Keratinocyte (primary cell): ENCODE data around the gene TM9SF1. TPM values are rescaled to one million over a fixed set of nuclear protein-coding genes. Genes with fewer than 3 reads are reported as not detected.

Experiments
- DNase-seq: peaks from one replicate; pipeline ENCODE4 v3.0.0-alpha.2; 2011; ENCODE audit warnings: low read depth, missing footprints, low spot score
- FAIRE-seq: peaks from 2 replicates; lab custom pipeline; 2011; peaks lifted over from hg19 to GRCh38; lab: Jason Lieb, UNC
- H2AFZ ChIP-seq: 2 replicates; pipeline ENCODE4 v1.6.0; 2012; ENCODE audit warnings: low read length, control low read depth, inconsistent platforms; ENCODE audit not compliant: control insufficient read depth
- H3K27ac ChIP-seq: 2 replicates; pipeline ENCODE4 v1.5.1; 2011; ENCODE audit warnings: low read length; ENCODE audit not compliant: control insufficient read depth, insufficient read depth
- H3K27me3 ChIP-seq: 3 replicates; pipeline ENCODE4 v1.6.0; 2011; ENCODE audit warnings: low read length; ENCODE audit not compliant: control insufficient read depth, insufficient read depth; ENCODE audit errors: extremely low read depth
- H3K36me3 ChIP-seq, 2 experiments: 2 replicates in 1 of 2; 3 replicates in 1 of 2; pipeline ENCODE4 v1.5.1; 2011; ENCODE audit warnings: low read length in 2 of 2, mild to moderate bottlenecking in 1 of 2; ENCODE audit not compliant: control insufficient read depth in 2 of 2, insufficient read depth in 2 of 2; ENCODE audit errors: extremely low read depth in 1 of 2
- H3K4me1 ChIP-seq: 3 replicates; pipeline ENCODE4 v1.5.1; 2011; ENCODE audit warnings: low read length; ENCODE audit not compliant: control insufficient read depth, insufficient read depth; ENCODE audit errors: extremely low read depth
- H3K4me2 ChIP-seq: 3 replicates; pipeline ENCODE4 v1.6.0; 2011; ENCODE audit warnings: low read depth, low read length; ENCODE audit not compliant: control insufficient read depth, insufficient read depth; ENCODE audit errors: extremely low read depth
- H3K4me3 ChIP-seq, 3 experiments: fragments of 200-600 bp in 1 of 3; sonication (generic) in 1 of 3; 2 replicates in 2 of 3; 3 replicates in 1 of 3; pipeline ENCODE4 v1.5.1; 2011 to 2016; ENCODE audit warnings: low read length in 3 of 3, mild to moderate bottlenecking in 3 of 3, control low read depth in 2 of 3, inconsistent platforms in 1 of 3, low read depth in 1 of 3, mixed read lengths in 1 of 3, mixed run types in 1 of 3, moderate library complexity in 1 of 3; ENCODE audit not compliant: control insufficient read depth in 2 of 3, insufficient read depth in 2 of 3; ENCODE audit errors: extremely low read depth in 1 of 3
- H3K79me2 ChIP-seq: 2 replicates; pipeline ENCODE4 v1.6.0; 2012; ENCODE audit warnings: low read length; ENCODE audit not compliant: control insufficient read depth, insufficient read depth
- H3K9ac ChIP-seq: 3 replicates; pipeline ENCODE4 v1.6.0; 2011; ENCODE audit warnings: low read length; ENCODE audit not compliant: control insufficient read depth, insufficient read depth; ENCODE audit errors: extremely low read depth
- H3K9me1 ChIP-seq: 3 replicates; pipeline ENCODE4 v1.6.0; 2011; ENCODE audit warnings: low read length; ENCODE audit not compliant: control insufficient read depth, insufficient read depth; ENCODE audit errors: extremely low read depth
- H3K9me3 ChIP-seq: 2 replicates; pipeline ENCODE4 v1.5.1; 2012; ENCODE audit warnings: low read depth, low read length; ENCODE audit not compliant: control insufficient read depth
- H4K20me1 ChIP-seq: 3 replicates; pipeline ENCODE4 v1.6.0; 2011; ENCODE audit warnings: low read length; ENCODE audit not compliant: control insufficient read depth, insufficient read depth; ENCODE audit errors: extremely low read depth
- EZH2 ChIP-seq: IDR thresholded peaks from one replicate; pipeline ENCODE4 v1.6.1; 2012; ENCODE audit warnings: inconsistent platforms, mild to moderate bottlenecking, low read length, moderate library complexity
- dilution Hi-C: fragments of 300-500 bp; cut with MboI; formaldehyde crosslinking; loops from one replicate; pipeline ENCODE4 v1.7.0; 2020; ENCODE audit warnings: low sequenced_read_pairs; ENCODE audit not compliant: extremely low pct_ligation_motif_present
- polyA plus RNA-seq, 5 experiments: library from polyadenylated mRNA; depleted of rRNA in 3 of 5; stranded (reverse) in 3 of 5; stranded (forward) in 1 of 5; unstranded in 1 of 5; fragments of >200 nt; gene quantifications; 1 replicate in 1 of 5; 2 replicates in 3 of 5; 3 replicates in 1 of 5; pipeline versions ENCODE4 v1.2.1 to v1.2.3, GENCODE V29; 2011 to 2012; ENCODE audit warnings: missing spikeins in 2 of 5, low read depth in 1 of 5, low replicate concordance in 1 of 5
- TF ChIP-seq, protein P1 (sequence below), 3 experiments: IDR thresholded peaks in 1 of 3; conservative IDR thresholded peaks in 1 of 3; optimal IDR thresholded peaks in 1 of 3; 2 replicates in 2 of 3; 3 replicates in 1 of 3; pipeline versions ENCODE3 to v1.5.1; 2011; ENCODE audit warnings: low read length in 3 of 3, mild to moderate bottlenecking in 3 of 3, moderate library complexity in 2 of 3, control low read depth in 1 of 3, inconsistent platforms in 1 of 3; ENCODE audit not compliant: insufficient read depth in 2 of 3; ENCODE audit errors: extremely low read depth in 1 of 3

TM9SF1 gene
- polyA plus RNA-seq, 1 donor (not counting 4 experiments of a cell fraction or from before 2014, with no cell fraction given): 19.2 TPM

DNA sequence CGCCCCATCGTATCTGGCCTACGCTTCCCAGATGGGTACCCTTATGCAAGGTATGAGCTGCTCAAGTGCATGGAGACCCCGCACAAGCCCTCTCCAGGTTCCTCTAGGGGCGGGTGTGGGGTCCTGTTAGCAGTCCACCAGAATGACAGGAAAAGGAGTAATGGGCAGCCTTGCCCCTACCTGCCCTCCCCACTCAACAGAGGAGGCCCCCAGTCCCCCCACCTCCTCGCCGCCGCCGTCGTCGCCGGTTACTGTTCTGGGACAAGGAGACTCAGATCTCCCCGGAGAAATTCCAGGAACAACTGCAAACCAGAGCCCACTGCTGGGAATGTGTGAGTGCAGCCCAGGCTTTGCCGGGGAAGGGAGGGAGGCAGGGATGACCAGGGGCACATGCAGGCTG lies 17.4 kb downstream of the TM9SF1 start:
- H4K20me1 ChIP-seq: peaks cover 8% of the 10 kb centered on the region
- no peaks in the 10 kb centered on the region for H3K4me1 ChIP-seq
- H3K9me3 ChIP-seq: no peaks in the 10 kb centered on the region
- H3K27me3 ChIP-seq: no peaks in the 10 kb centered on the region
- FAIRE-seq (no peak), DNase-seq (no peak)
- no peak overlapping the region for H2AFZ ChIP-seq
- no peak overlapping the region for H3K27ac ChIP-seq
- no peak overlapping the region for H3K4me3 ChIP-seq
- H3K9me1 ChIP-seq: no peaks in the 10 kb centered on the region
- H3K79me2 ChIP-seq: no peaks in the 10 kb centered on the region
- TF ChIP-seq EZH2: no peak
- TF ChIP-seq, protein P1, sequence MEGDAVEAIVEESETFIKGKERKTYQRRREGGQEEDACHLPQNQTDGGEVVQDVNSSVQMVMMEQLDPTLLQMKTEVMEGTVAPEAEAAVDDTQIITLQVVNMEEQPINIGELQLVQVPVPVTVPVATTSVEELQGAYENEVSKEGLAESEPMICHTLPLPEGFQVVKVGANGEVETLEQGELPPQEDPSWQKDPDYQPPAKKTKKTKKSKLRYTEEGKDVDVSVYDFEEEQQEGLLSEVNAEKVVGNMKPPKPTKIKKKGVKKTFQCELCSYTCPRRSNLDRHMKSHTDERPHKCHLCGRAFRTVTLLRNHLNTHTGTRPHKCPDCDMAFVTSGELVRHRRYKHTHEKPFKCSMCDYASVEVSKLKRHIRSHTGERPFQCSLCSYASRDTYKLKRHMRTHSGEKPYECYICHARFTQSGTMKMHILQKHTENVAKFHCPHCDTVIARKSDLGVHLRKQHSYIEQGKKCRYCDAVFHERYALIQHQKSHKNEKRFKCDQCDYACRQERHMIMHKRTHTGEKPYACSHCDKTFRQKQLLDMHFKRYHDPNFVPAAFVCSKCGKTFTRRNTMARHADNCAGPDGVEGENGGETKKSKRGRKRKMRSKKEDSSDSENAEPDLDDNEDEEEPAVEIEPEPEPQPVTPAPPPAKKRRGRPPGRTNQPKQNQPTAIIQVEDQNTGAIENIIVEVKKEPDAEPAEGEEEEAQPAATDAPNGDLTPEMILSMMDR (optimal IDR thresholded peaks at IDR 0.05 in 1 of 3, IDR thresholded peaks at IDR 0.05 in 1 of 3, conservative IDR thresholded peaks at IDR 0.05 in 1 of 3; ENCODE audit: extremely low read depth in 1 of 3, insufficient read depth in 2 of 3, low read length in 3 of 3): no peak
- H3K36me3 ChIP-seq: peaks cover 36 to 48% of the 10 kb centered on the region in 2 experiments
- dilution Hi-C loops: no loop called here
- H3K9ac ChIP-seq: no peak overlapping the region
- H3K4me2 ChIP-seq: no peak overlapping the region

DNA sequence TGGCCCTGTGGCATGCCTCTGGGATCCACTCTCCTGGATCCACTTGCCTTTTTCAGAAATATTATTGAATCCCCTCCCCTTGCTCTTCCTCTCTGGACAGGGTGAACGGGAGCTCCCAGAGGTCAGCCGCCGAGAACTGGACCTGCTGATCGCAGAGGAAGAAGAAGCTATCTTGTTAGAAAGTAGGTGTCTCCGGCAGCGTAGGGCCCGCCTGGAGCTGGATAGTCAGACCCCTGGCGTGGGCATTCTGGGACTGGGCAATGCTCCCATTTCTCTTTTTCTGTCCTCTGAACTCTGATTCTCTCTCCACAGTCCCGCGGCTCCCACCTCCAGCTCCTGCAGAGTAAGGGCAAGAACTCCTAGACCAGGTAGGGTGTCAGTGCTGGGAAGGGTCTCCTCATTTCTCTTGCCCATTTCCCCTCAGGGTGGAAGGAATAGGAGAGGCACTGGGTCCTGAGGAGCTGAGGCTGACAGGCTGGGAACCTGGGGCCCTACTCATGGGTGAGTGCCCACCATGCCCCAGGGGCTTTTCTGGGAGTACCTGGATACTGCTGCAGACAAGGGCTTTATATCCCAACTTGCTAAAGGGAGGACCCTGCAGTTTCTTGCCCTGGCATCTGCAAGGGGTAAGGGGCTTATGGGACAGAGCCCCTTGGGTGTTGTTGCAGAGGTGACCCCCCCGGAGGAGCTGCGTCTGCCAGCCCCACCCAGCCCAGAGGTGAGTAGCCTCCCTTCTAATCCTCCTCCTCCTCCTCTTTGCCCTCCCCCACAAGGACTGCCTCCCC lies 18.0 kb downstream of the TM9SF1 start:
- Histone ChIP-seq H3K4me3 (no peak overlapping the region), H2AFZ (no peak overlapping the region), H3K27me3 (no peaks in the 10 kb centered on the region), H3K79me2 (no peaks in the 10 kb centered on the region), H3K27ac (no peak overlapping the region), H3K9me1 (no peaks in the 10 kb centered on the region), H3K9ac (no peak overlapping the region), H3K36me3 (peaks cover 36 to 48% of the 10 kb centered on the region in 2 experiments), H3K4me1 (no peaks in the 10 kb centered on the region), H3K4me2 (no peak overlapping the region), H4K20me1 (peaks cover 8% of the 10 kb centered on the region), H3K9me3 (no peaks in the 10 kb centered on the region)
- dilution Hi-C loops: no loop called here
- no peak for TF ChIP-seq EZH2
- TF ChIP-seq, protein P1 (optimal IDR thresholded peaks at IDR 0.05 in 1 of 3, IDR thresholded peaks at IDR 0.05 in 1 of 3, conservative IDR thresholded peaks at IDR 0.05 in 1 of 3; ENCODE audit: extremely low read depth in 1 of 3, insufficient read depth in 2 of 3, low read length in 3 of 3): no peak
- FAIRE-seq (no peak), DNase-seq (no peak)
